HG03025 (cell line): ENCODE results near the gene NAA20.

Experiments
- ATAC-seq: cut with Tn5 transposase; IDR thresholded peaks from one replicate; pipeline ENCODE4 v1.9.1; 2021; ENCODE audit warnings: mild to moderate bottlenecking, moderate library complexity; ENCODE audit not compliant: unreplicated experiment, low FRiP score

NAA20 gene

GRCh38 chr20:20070871-20071726 lies 53.9 kb downstream of the NAA20 start:
- ATAC-seq, result no peak

GRCh38 chr20:20073801-20074371 lies 56.7 kb downstream of the NAA20 start:
- no peak for ATAC-seq

- ATAC-seq, result no peak
Observed at GRCh38 chr20:20075032-20075431, 57.9 kb downstream of the NAA20 start.

- no peak for ATAC-seq
Observed at GRCh38 chr20:20076297-20077065, 59.3 kb downstream of the NAA20 start.

- ATAC-seq, result no peak
Observed at GRCh38 chr20:20078041-20078440, 60.9 kb downstream of the NAA20 start.

- ATAC-seq, result no peak
Observed at GRCh38 chr20:20079102-20079784, 62.1 kb downstream of the NAA20 start.
